ENCODE measurements around the gene LCN2.

The LCN2 gene

DNA sequence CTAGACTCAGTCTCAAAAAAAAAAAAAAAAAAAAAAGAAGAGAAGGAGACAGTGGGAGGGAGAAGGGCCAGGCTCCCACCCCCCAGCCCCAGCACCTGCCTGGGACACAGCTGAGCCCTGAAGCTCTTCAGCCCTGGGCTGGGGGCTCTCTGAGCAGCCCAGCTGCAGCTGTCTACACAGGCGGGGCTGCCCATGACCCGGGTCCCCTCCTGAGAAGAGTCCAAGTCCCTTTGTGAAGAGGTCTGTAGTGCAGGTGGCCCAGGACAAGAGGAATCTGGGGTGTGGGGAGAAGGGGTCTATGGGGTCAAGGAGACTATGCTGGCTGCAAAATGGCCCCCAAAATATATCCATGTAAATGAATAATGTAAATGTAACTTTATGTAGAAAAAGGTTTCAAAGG, 6.7 kb upstream of the LCN2 start:
- Mint-ChIP-seq H3K36me3 (ENCODE audit: insufficient read depth) (no peaks in the 10 kb centered on the region), H3K9me3 (no peaks in the 10 kb centered on the region), H3K27me3 (no peaks in the 10 kb centered on the region), H3K4me3 (no peak overlapping the region), H3K27ac (no peak overlapping the region), H3K4me1 (ENCODE audit: low read depth in 2 of 2) (peaks cover 3 to 4% of the 10 kb centered on the region in 2 donors)
- DNase-seq (no peak), ATAC-seq (replicated peaks) (no peak)

- Mint-ChIP-seq H3K36me3 (ENCODE audit: insufficient read depth) (no peaks in the 10 kb centered on the region), H3K27me3 (no peaks in the 10 kb centered on the region), H3K27ac (peak overlapping the region in 1 of 2 donors; percentile 34), H3K9me3 (no peaks in the 10 kb centered on the region), H3K4me1 (ENCODE audit: low read depth in 2 of 2) (peaks cover 3 to 4% of the 10 kb centered on the region in 2 donors), H3K4me3 (no peak overlapping the region)
- DNase-seq: no peak
- no peak for ATAC-seq (replicated peaks)
Observed at GRCh38 chr9:128143525-128144238, 5.6 kb upstream of the LCN2 start.

GRCh38 chr9:128144239-128145181, 4.7 kb upstream of the LCN2 start:
- no peaks in the 10 kb centered on the region for H3K27me3 Mint-ChIP-seq
- no peaks in the 10 kb centered on the region for H3K9me3 Mint-ChIP-seq
- no peaks in the 10 kb centered on the region for H3K36me3 Mint-ChIP-seq (ENCODE audit: insufficient read depth)
- no peak overlapping the region for H3K27ac Mint-ChIP-seq
- peaks cover 3 to 4% of the 10 kb centered on the region in 2 donors for H3K4me1 Mint-ChIP-seq (ENCODE audit: low read depth in 2 of 2)
- DNase-seq (no peak), ATAC-seq (replicated peaks) (no peak)
- no peak overlapping the region for H3K4me3 Mint-ChIP-seq

DNA sequence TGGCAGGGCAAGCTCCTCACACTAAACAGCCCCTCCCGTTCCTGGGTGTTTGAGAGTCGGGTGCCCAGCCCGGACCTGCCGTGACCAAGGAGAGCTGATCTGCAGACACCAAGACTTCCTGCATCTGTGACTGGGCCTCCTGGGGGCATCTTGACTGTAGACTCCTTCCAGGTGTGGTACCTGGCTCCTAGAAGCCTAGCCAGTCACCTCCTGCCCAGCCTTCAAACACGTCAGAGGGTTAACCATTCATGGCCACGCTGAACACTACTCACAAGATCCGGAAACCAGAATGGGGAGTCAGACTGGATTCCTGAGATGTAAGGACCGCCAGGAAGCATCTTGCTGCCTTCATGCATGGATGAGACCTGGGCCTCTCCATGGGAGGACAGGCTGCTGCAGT, 3.7 kb upstream of the LCN2 start:
- H3K27ac Mint-ChIP-seq: no peak overlapping the region
- DNase-seq (no peak), ATAC-seq (replicated peaks) (no peak)
- H3K9me3 Mint-ChIP-seq: no peaks in the 10 kb centered on the region
- no peaks in the 10 kb centered on the region for H3K27me3 Mint-ChIP-seq
- H3K4me1 Mint-ChIP-seq (ENCODE audit: low read depth in 2 of 2): peaks cover 4 to 6% of the 10 kb centered on the region in 2 donors
- no peak overlapping the region for H3K4me3 Mint-ChIP-seq
- no peaks in the 10 kb centered on the region for H3K36me3 Mint-ChIP-seq (ENCODE audit: insufficient read depth)

GRCh38 chr9:128145951-128146351, 3.3 kb upstream of the LCN2 start:
- H3K4me1 Mint-ChIP-seq (ENCODE audit: low read depth in 2 of 2): peaks cover 8 to 9% of the 10 kb centered on the region in 2 donors
- H3K27me3 Mint-ChIP-seq: no peaks in the 10 kb centered on the region
- H3K36me3 Mint-ChIP-seq (ENCODE audit: insufficient read depth): no peaks in the 10 kb centered on the region
- no peaks in the 10 kb centered on the region for H3K9me3 Mint-ChIP-seq
- H3K4me3 Mint-ChIP-seq: no peak overlapping the region
- DNase-seq (no peak), ATAC-seq (replicated peaks) (no peak)
- no peak overlapping the region for H3K27ac Mint-ChIP-seq

DNA sequence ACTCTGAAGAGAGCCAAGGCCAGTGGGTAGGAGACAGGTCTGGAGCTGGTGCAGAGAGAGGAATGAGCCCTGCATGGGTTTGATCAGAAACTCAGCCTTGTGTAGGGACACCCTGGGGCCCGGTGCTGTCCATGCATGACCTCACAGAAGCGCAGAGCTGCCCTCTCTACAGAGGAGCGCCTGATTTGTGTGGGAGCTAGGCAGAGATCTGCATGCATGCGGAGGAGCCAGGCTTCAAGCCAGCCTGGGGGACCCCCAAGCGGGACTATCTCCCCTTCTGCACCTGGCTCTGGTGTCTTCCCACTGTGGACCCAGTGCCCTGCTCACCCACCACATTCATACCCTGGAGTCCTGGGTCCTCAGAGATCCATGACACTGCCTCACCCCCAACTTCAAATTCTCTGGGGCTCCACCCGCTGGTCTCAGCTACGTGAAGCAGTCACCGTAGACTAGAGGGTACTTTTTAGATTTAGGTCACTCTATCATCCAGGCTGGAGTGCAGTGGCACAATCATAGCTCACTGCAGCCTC, 2.6 kb upstream of the LCN2 start:
- Mint-ChIP-seq H3K36me3 (ENCODE audit: insufficient read depth) (no peaks in the 10 kb centered on the region), H3K4me3 (no peak overlapping the region), H3K9me3 (no peaks in the 10 kb centered on the region), H3K4me1 (ENCODE audit: low read depth in 2 of 2) (peaks cover 8 to 9% of the 10 kb centered on the region in 2 donors), H3K27ac (no peak overlapping the region), H3K27me3 (no peaks in the 10 kb centered on the region)
- DNase-seq (no peak), ATAC-seq (replicated peaks) (no peak)

GRCh38 chr9:128148509-128149000, 698 bp upstream of the LCN2 start:
- ATAC-seq (replicated peaks): no peak
- Mint-ChIP-seq H3K4me1 (ENCODE audit: low read depth in 2 of 2) (peaks cover 4 to 6% of the 10 kb centered on the region in 2 donors), H3K36me3 (ENCODE audit: insufficient read depth) (no peaks in the 10 kb centered on the region), H3K9me3 (no peaks in the 10 kb centered on the region), H3K4me3 (no peak overlapping the region), H3K27ac (no peak overlapping the region), H3K27me3 (no peaks in the 10 kb centered on the region)
- no peak for DNase-seq

DNA sequence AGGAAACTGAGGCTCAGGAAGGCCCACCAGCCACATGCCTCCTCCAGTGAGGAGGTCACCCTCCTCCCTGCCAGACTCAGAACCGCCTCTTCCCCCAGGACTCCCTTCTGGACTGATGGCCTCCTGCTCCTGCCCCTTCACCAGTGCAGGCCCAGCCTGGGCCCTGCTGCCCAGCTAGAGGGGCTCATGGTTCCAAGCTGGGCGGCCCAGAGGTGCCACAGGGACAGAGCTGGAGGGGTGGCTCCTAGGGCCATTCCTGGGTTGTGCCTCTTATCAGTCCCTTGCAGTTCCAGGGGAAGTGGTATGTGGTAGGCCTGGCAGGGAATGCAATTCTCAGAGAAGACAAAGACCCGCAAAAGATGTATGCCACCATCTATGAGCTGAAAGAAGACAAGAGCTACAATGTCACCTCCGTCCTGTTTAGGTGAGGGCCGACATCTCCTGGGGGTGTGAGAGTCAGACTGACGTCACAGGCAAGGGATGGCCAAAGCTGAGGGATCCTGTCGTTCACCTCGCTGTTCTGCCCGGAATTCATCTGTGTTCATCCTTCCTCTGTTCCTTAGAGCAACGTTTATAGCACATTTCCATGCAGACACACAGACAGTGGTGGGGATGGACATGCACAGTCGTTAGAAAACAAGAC, 819 bp downstream of the LCN2 start:
- H3K4me1 Mint-ChIP-seq (ENCODE audit: low read depth in 2 of 2): peaks cover 4 to 6% of the 10 kb centered on the region in 2 donors
- H3K36me3 Mint-ChIP-seq (ENCODE audit: insufficient read depth): no peaks in the 10 kb centered on the region
- no peak overlapping the region for H3K4me3 Mint-ChIP-seq
- H3K27me3 Mint-ChIP-seq: no peaks in the 10 kb centered on the region
- no peak for ATAC-seq (replicated peaks)
- peak overlapping the region; percentile 54 to 73 for H3K27ac Mint-ChIP-seq
- H3K9me3 Mint-ChIP-seq: no peaks in the 10 kb centered on the region
- DNase-seq: no peak

DNA sequence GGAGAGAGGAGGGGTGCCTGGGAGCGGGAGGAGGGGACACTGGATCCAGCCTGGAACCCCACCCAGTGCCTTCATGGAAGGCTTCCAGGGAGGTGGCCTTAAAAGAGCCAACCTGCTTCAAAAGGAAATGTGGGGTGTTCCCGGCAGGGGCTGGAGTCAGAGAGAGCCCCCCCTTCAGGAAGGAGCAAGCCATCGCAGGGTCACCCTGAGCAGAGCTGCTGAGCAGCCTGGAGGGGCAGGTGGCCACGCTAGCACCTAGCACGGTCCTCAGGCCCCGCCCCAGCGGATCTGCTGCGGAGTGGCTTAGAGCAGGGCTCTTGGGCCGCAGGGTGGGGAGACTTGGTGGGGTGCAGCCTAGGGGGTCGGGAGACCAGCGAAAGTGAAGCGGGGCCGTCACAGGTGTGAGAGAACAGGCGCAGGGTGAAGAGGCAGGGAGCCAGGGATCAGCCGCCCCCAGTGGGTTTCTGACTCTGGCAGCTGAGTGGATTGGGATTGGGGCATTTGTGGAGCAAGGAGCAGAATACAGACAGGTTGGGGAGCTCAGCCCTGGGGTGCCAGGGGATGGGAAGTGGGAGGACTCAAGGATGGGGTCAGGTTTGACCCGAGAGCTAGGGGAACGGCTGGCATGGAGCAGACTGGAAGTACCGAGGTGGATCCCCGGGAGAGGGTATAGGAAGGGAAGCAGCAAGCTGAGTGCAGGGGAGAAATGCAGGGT, 1.5 kb downstream of the LCN2 start:
- H3K4me3 Mint-ChIP-seq: no peak overlapping the region
- H3K4me1 Mint-ChIP-seq (ENCODE audit: low read depth in 2 of 2): peaks cover 4 to 6% of the 10 kb centered on the region in 2 donors
- ATAC-seq (replicated peaks) (peak; percentile 40), DNase-seq (no peak)
- H3K27me3 Mint-ChIP-seq: no peaks in the 10 kb centered on the region
- peak overlapping the region; percentile 54 to 73 for H3K27ac Mint-ChIP-seq
- H3K36me3 Mint-ChIP-seq (ENCODE audit: insufficient read depth): no peaks in the 10 kb centered on the region
- H3K9me3 Mint-ChIP-seq: no peaks in the 10 kb centered on the region

- Mint-ChIP-seq H3K27ac (peak overlapping the region; percentile 54 to 73), H3K27me3 (no peaks in the 10 kb centered on the region), H3K9me3 (no peaks in the 10 kb centered on the region), H3K4me3 (no peak overlapping the region), H3K36me3 (ENCODE audit: insufficient read depth) (no peaks in the 10 kb centered on the region), H3K4me1 (ENCODE audit: low read depth in 2 of 2) (peaks cover 4 to 6% of the 10 kb centered on the region in 2 donors)
- ATAC-seq (replicated peaks) (no peak), DNase-seq (no peak)
Observed at GRCh38 chr9:128151309-128152132, 2.3 kb downstream of the LCN2 start.

DNA sequence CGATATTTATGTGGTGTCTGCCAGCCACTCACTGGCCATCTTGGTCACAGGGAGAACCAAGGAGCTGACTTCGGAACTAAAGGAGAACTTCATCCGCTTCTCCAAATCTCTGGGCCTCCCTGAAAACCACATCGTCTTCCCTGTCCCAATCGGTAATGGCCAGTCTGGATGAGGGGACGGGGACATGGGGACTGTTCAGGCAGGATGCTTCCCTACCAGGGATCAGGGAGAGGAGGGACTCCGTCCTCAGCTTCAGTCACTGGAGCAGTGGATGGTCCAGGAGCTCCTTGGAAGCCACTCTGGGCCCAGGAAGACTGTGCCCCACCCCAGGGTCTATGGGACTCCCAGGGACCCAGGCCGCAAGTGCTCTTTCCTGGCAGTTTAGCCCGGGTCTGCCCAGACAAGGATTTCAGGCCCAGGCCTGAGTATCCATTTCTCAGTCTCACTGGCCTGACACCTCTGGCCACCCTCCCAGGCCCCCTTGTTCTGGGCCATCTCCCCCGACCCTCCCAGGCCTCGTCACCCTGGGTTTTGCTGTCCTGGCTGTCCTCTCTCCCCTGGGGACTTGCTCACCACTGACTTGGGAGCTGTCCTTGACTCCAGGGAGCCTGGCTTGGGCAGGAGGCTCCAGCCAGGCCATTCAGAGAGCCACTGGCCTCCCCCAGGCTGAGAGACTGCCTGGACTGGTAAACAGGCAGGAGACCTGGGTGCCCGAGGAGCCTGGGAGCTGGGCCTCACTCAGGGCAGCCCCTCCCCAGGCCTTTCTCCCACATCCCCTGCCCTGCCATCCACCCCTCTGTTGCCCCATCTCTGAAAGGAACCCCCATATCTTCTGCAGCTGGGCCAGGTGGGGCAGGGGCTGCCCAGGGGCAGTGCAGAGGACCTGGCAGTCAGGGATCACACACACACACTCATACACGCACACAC, 3.1 kb downstream of the LCN2 start:
- H3K4me3 Mint-ChIP-seq: no peak overlapping the region
- H3K27ac Mint-ChIP-seq: no peak overlapping the region
- peaks cover 4 to 6% of the 10 kb centered on the region in 2 donors for H3K4me1 Mint-ChIP-seq (ENCODE audit: low read depth in 2 of 2)
- DNase-seq (no peak), ATAC-seq (replicated peaks) (no peak)
- no peaks in the 10 kb centered on the region for H3K36me3 Mint-ChIP-seq (ENCODE audit: insufficient read depth)
- no peaks in the 10 kb centered on the region for H3K9me3 Mint-ChIP-seq
- no peaks in the 10 kb centered on the region for H3K27me3 Mint-ChIP-seq

Measured in effector memory CD8-positive, alpha-beta T cell (primary cell).